ENCODE measurements around the gene TXNDC9.
"Not testable (repeated sequence)": the region's sequence is repeated elsewhere in the genome, so short reads cannot be mapped to it uniquely, and the experiment has no call there.

TXNDC9 gene

GRCh38 chr2:99317873-99318200 lies 18.3 kb downstream of the TXNDC9 start:
- DNase-seq, result not testable (repeated sequence)

- no peak for DNase-seq
These were observed 18.8 kb downstream of the TXNDC9 start for GRCh38 chr2:99317161-99317872.

- not testable (repeated sequence) for DNase-seq
These were observed 35.0 kb downstream of the TXNDC9 start, which contains the start of gene LYG1 for GRCh38 chr2:99301097-99301496. Gene LYG1, minus strand, starts transcription at chr2:99301197. Its CDS starts 5,527 bp downstream, at chr2:99295670.

GRCh38 chr2:99299580-99299979 lies 36.6 kb downstream of the TXNDC9 start:
- no peak for DNase-seq

- DNase-seq, result no peak
These were observed 38.1 kb downstream of the TXNDC9 start for GRCh38 chr2:99297994-99298393.

- no peak for DNase-seq
These were observed 50.6 kb downstream of the TXNDC9 start for GRCh38 chr2:99285526-99285925.

- no peak for DNase-seq
These were observed 56.0 kb downstream of the TXNDC9 start for GRCh38 chr2:99279969-99280695.

- no peak for DNase-seq
These were observed 57.3 kb downstream of the TXNDC9 start for GRCh38 chr2:99278793-99279291.

GRCh38 chr2:99278195-99278765 lies 57.9 kb downstream of the TXNDC9 start:
- DNase-seq, result not testable (repeated sequence)

GRCh38 chr2:99275882-99276281 lies 60.3 kb downstream of the TXNDC9 start:
- no peak for DNase-seq

Data from activated naive CD4-positive, alpha-beta T cell treated with Interleukin-2 at 50 U/mL for 16 hours (primary cell).